ENCODE measurements around the gene DUT.

The DUT gene

GRCh38 chr15:48330855-48331795 lies at the start of gene DUT:
TSS of gene DUT (plus strand) at chr15:48331429. CDS start at chr15:48331516, 87 bp downstream.
- Histone ChIP-seq H2AFZ (ENCODE audit: low read depth, low read length, severe bottlenecking) (peak within 1 kb of the TSS; percentile 66), H3K79me2 (ENCODE audit: insufficient read depth, low read length) (peaks cover 54% of the 10 kb centered on the region), H3K36me3 (ENCODE audit: low read length) (peaks cover 17% of the 10 kb centered on the region), H4K20me1 (ENCODE audit: low read depth, low read length) (0 out of 2 replicates have a peak, but pooled peaks cover 17% of the 10 kb centered on the region), H3K4me3 (ENCODE audit: insufficient read depth, low read length, poor library complexity, severe bottlenecking) (peak within 1 kb of the TSS; percentile 95), H3K9me2 (replicated peaks; ENCODE audit: insufficient read depth, low read length) (no peaks in the 10 kb centered on the region), H3K9ac (ENCODE audit: low read length) (peak within 1 kb of the TSS; percentile 99), H3K27me3 (ENCODE audit: low read length) (no peaks in the 10 kb centered on the region), H3K27ac (ENCODE audit: low read depth, low read length) (peak within 1 kb of the TSS; percentile 88), H3F3A (ENCODE audit: insufficient read depth) (peaks cover 6% of the 10 kb centered on the region; the same call in 1 of the 2 replicates), H3K4me2 (ENCODE audit: low read depth, low read length, poor library complexity, severe bottlenecking) (peak within 1 kb of the TSS; percentile 94), H3K9me3 (ENCODE audit: insufficient read depth, low read length) (no peaks in the 10 kb centered on the region)
- TF ChIP-seq CTCF (IDR thresholded peaks at IDR 0.05; ENCODE audit: insufficient read depth, low read length, poor library complexity, severe bottlenecking) = no peak
- no peak for TF ChIP-seq EZH2phosphoT487 (conservative IDR thresholded peaks at IDR 0.05; ENCODE audit: low read length)

DNA sequence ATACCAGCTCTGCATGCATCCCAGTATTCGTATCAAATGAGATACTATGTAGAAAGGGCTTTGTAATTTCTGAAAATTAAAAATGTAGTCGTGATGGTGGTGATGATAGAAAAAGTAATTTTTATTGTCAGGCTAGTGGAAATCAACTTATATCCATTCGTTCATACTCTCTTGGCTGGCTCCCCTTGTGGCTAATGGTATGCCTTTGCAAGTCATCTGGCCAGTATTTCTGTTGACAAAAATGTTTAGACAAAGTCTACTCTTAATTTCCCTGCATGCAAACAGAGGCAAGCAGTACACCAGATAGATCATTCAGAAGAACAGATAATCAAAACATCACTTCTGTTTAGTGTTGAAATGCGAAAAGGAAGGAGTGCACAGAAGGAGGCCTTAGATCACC lies 49.6 kb upstream of the DUT start:
- H4K20me1 ChIP-seq (ENCODE audit: low read depth, low read length) = no peaks in the 10 kb centered on the region
- H3K79me2 ChIP-seq (ENCODE audit: insufficient read depth, low read length) = no peaks in the 10 kb centered on the region
- no peak overlapping the region for H3K4me3 ChIP-seq (ENCODE audit: insufficient read depth, low read length, poor library complexity, severe bottlenecking)
- no peaks in the 10 kb centered on the region for H3K27me3 ChIP-seq (ENCODE audit: low read length)
- no peak overlapping the region for H3K4me2 ChIP-seq (ENCODE audit: low read depth, low read length, poor library complexity, severe bottlenecking)
- H3F3A ChIP-seq (ENCODE audit: insufficient read depth) = no peaks in the 10 kb centered on the region
- no peak overlapping the region for H3K9ac ChIP-seq (ENCODE audit: low read length)
- no peak overlapping the region for H3K27ac ChIP-seq (ENCODE audit: low read depth, low read length)
- no peaks in the 10 kb centered on the region for H3K9me3 ChIP-seq (ENCODE audit: insufficient read depth, low read length)
- no peaks in the 10 kb centered on the region for H3K36me3 ChIP-seq (ENCODE audit: low read length)
- TF ChIP-seq EZH2phosphoT487 (conservative IDR thresholded peaks at IDR 0.05; ENCODE audit: low read length) = no peak
- no peak for TF ChIP-seq CTCF (IDR thresholded peaks at IDR 0.05; ENCODE audit: insufficient read depth, low read length, poor library complexity, severe bottlenecking)
- H2AFZ ChIP-seq (ENCODE audit: low read depth, low read length, severe bottlenecking) = no peak overlapping the region
- H3K9me2 ChIP-seq (replicated peaks; ENCODE audit: insufficient read depth, low read length) = no peaks in the 10 kb centered on the region

DNA sequence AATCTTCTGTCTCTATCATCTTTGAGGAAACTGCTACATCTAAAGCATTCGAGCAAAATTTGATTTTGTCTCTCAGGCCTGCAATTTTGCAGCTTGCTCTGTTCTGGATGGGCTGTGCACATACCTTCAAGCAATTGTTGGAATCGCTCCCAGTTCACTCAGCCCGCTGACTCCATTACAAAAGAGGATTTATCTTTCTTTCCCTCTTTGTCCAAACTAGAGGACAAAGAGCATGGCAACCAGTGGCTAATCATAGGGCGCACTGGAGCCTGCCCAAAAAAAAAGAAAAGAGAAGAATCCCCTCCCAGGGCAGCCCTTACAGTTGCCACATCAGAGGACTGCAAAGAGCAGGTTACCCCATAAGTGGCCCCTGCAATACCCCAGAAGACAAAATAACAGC lies 49.0 kb upstream of the DUT start:
- H3K9me3 ChIP-seq (ENCODE audit: insufficient read depth, low read length) = no peaks in the 10 kb centered on the region
- TF ChIP-seq CTCF (IDR thresholded peaks at IDR 0.05; ENCODE audit: insufficient read depth, low read length, poor library complexity, severe bottlenecking) = no peak
- no peak for TF ChIP-seq EZH2phosphoT487 (conservative IDR thresholded peaks at IDR 0.05; ENCODE audit: low read length)
- no peaks in the 10 kb centered on the region for H3F3A ChIP-seq (ENCODE audit: insufficient read depth)
- H2AFZ ChIP-seq (ENCODE audit: low read depth, low read length, severe bottlenecking) = no peak overlapping the region
- no peak overlapping the region for H3K4me2 ChIP-seq (ENCODE audit: low read depth, low read length, poor library complexity, severe bottlenecking)
- no peaks in the 10 kb centered on the region for H4K20me1 ChIP-seq (ENCODE audit: low read depth, low read length)
- H3K9ac ChIP-seq (ENCODE audit: low read length) = no peak overlapping the region
- H3K27ac ChIP-seq (ENCODE audit: low read depth, low read length) = no peak overlapping the region
- H3K27me3 ChIP-seq (ENCODE audit: low read length) = no peaks in the 10 kb centered on the region
- no peak overlapping the region for H3K4me3 ChIP-seq (ENCODE audit: insufficient read depth, low read length, poor library complexity, severe bottlenecking)
- no peaks in the 10 kb centered on the region for H3K36me3 ChIP-seq (ENCODE audit: low read length)
- no peaks in the 10 kb centered on the region for H3K9me2 ChIP-seq (replicated peaks; ENCODE audit: insufficient read depth, low read length)
- no peaks in the 10 kb centered on the region for H3K79me2 ChIP-seq (ENCODE audit: insufficient read depth, low read length)
